GM12864 (cell line): ENCODE data around the gene TRNP1.

Source experiments
- DNase-seq: peaks from one replicate; pipeline ENCODE4 v3.0.0-alpha.2; 2011; ENCODE audit warnings: low read depth
- H3K4me3 ChIP-seq: 2 replicates; pipeline ENCODE4 v1.5.1; 2011; ENCODE audit warnings: mild to moderate bottlenecking, low read depth, low read length, control low read depth
- TF ChIP-seq, protein P1 (sequence below): IDR thresholded peaks from 2 replicates; pipeline ENCODE4 v1.5.1; 2011; ENCODE audit warnings: low read depth, mild to moderate bottlenecking, moderate library complexity, low read length, control low read depth, inconsistent platforms; ENCODE audit errors: missing control alignments

TRNP1 gene

DNA sequence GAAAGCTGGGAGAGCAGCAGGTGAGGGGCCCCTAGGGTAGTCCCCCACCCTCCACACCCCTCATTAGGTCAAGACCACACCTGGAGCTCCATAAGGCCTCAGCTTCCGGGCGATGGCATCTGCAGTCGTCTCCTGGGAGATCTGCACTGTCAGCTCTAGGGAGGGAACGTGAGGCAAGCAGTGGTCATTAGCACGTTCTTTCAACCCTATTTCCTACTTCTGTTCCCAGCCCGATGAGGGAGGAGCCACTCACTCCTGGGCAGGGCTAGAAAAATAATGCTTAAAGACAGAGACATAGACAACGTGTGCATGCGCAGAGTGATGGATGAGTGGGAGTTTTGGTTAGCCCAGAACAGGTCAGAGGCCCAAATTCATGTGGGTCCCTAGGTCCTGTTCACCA lies 42.9 kb upstream of the TRNP1 start:
- DNase-seq: no peak
- H3K4me3 ChIP-seq: no peak overlapping the region
- TF ChIP-seq, protein P1, sequence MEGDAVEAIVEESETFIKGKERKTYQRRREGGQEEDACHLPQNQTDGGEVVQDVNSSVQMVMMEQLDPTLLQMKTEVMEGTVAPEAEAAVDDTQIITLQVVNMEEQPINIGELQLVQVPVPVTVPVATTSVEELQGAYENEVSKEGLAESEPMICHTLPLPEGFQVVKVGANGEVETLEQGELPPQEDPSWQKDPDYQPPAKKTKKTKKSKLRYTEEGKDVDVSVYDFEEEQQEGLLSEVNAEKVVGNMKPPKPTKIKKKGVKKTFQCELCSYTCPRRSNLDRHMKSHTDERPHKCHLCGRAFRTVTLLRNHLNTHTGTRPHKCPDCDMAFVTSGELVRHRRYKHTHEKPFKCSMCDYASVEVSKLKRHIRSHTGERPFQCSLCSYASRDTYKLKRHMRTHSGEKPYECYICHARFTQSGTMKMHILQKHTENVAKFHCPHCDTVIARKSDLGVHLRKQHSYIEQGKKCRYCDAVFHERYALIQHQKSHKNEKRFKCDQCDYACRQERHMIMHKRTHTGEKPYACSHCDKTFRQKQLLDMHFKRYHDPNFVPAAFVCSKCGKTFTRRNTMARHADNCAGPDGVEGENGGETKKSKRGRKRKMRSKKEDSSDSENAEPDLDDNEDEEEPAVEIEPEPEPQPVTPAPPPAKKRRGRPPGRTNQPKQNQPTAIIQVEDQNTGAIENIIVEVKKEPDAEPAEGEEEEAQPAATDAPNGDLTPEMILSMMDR: no peak

DNA sequence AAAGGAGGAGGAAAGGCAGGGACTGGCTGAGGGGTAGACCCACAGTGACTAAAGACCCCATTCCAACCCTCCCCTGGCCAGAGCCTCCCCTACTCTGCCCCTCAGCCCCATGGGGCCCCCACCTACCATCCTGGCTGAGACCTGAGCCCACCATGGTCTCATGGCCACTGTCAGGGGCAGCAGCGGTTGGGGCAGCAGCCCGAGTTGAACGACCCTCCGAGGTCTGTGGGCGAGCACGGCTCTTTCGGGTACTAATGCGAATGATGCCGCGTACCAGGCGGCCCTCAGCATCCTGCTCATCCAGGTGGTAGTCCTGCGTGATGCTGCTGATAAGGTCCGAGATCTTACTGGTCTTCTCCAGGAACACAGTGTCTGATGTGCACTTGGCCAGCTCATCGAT lies 42.3 kb upstream of the TRNP1 start:
- DNase-seq: no peak
- TF ChIP-seq, protein P1: no peak

GRCh38 chr1:26951821-26952497 lies 41.5 kb upstream of the TRNP1 start:
- DNase-seq: no peak

More for the DNA sequence above, 42.3 kb upstream of the TRNP1 start:
- no peak overlapping the region for H3K4me3 ChIP-seq

DNA sequence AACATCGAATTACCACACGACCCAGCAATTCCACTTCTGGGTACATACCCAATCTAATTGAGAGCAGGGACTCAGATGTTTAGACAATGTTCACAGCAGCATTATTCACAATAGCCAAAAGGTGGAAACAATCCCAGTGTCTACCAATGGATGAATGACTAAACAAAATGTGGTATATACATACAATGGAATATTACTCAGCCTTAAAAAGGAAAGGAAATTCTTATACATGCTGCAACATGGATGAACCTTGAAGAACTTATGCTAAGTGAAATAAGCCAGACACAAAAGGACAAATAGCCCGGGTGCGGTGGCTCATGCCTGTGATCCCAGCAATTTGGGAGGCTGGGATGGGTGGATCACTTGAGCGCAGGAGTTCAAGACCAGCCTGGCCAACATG lies 40.1 kb upstream of the TRNP1 start:
- no peak overlapping the region for H3K4me3 ChIP-seq
- TF ChIP-seq, protein P1: no peak
- DNase-seq: no peak

More at GRCh38 chr1:26951821-26952497, 41.5 kb upstream of the TRNP1 start:
- TF ChIP-seq, protein P1: no peak
- no peak overlapping the region for H3K4me3 ChIP-seq

- DNase-seq: no peak
- TF ChIP-seq, protein P1: no peak
- no peak overlapping the region for H3K4me3 ChIP-seq
These were observed 37.2 kb upstream of the TRNP1 start for GRCh38 chr1:26956321-26956720.

GRCh38 chr1:26957306-26957705 lies 36.2 kb upstream of the TRNP1 start:
- no peak for DNase-seq
- TF ChIP-seq, protein P1: no peak
- no peak overlapping the region for H3K4me3 ChIP-seq

GRCh38 chr1:26959270-26959669 lies 34.2 kb upstream of the TRNP1 start:
- no peak for DNase-seq
- TF ChIP-seq, protein P1: no peak
- H3K4me3 ChIP-seq: peak overlapping the region; percentile 52; the same call in 1 of the 2 replicates
